Kidney tubule cell (primary cell): ENCODE results near the gene CHGA.

Experiments
- DNase-seq: peaks from one replicate; pipeline ENCODE4 v3.0.0-alpha.2; 2018; ENCODE audit warnings: low spot score

Gene CHGA

DNA sequence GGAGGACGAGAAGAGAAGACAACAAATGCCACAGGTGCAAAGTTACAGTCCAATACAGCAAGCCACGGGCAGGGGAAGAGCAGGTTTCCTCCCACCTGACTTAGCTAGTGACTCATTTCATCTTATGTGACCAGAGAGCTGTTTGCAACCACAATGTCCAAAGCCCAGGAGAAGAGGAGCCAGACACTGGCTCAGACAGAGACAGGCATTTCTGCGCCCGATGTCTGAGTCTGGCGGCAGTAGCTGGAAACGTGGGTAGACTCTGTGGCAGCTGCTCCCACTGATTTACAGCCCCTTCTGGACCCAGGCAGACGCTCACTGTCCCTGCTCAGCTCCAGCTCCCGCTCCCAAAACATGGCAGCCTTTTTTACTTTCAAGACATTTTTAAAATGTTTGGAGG is 60.0 kb downstream of the CHGA start:
- peak; percentile 55 for DNase-seq

GRCh38 chr14:92984082-92984788 is 61.3 kb downstream of the CHGA start:
- no peak for DNase-seq
